ENCODE data around the gene TRAP1. TPM values are rescaled to one million over a fixed set of nuclear protein-coding genes. Genes with fewer than 3 reads are reported as not detected.
A peak's percentile ranks its signal among the peaks of the same experiment; 100 is the strongest.
"Not testable (repeated sequence)": the region's sequence is repeated elsewhere in the genome, so short reads cannot be mapped to it uniquely, and the experiment has no call there.

TRAP1 gene
- total RNA-seq, 3 donors from 2014 or later, result 44.8 to 69.5 (median 51.4) TPM

DNA sequence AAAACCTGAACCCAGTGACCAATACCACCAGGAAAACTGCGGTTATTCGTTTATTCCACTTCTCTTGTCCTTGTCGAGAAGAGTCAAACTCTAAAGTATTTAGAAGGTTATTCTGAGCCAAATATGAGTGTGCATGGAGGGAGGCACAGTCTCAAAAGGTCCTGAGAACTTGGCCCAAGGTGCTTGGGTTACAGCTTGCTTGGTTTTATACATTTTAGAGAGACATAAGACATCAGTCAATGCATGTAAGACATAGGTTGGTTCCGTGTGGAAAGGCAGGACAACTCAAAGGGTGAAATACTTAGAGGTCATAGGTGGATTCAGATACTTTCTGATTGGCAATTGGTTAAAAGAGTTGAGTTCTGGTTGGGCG lies 681 bp upstream of the TRAP1 start:
- H3K27me3 ChIP-seq, result no peaks in the 10 kb centered on the region
- peaks cover 0 to 9% of the 10 kb centered on the region in 2 donors for H3K4me1 ChIP-seq
- peak overlapping the region; percentile 84 to 92 for H3K27ac ChIP-seq
- TF ChIP-seq POLR2A (IDR thresholded peaks at IDR 0.05) (no peak), POLR2AphosphoS5 (IDR thresholded peaks at IDR 0.05) (no peak)
- TF ChIP-seq, protein P1, sequence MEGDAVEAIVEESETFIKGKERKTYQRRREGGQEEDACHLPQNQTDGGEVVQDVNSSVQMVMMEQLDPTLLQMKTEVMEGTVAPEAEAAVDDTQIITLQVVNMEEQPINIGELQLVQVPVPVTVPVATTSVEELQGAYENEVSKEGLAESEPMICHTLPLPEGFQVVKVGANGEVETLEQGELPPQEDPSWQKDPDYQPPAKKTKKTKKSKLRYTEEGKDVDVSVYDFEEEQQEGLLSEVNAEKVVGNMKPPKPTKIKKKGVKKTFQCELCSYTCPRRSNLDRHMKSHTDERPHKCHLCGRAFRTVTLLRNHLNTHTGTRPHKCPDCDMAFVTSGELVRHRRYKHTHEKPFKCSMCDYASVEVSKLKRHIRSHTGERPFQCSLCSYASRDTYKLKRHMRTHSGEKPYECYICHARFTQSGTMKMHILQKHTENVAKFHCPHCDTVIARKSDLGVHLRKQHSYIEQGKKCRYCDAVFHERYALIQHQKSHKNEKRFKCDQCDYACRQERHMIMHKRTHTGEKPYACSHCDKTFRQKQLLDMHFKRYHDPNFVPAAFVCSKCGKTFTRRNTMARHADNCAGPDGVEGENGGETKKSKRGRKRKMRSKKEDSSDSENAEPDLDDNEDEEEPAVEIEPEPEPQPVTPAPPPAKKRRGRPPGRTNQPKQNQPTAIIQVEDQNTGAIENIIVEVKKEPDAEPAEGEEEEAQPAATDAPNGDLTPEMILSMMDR (IDR thresholded peaks at IDR 0.05), result no peak
- DNase-seq (ENCODE audit: low spot score in 2 of 2), result no peak
- H3K36me3 ChIP-seq, result no peaks in the 10 kb centered on the region
- intact Hi-C loops (cut with DNase I; ENCODE audit: low total_unique reads), result no loop called here
- H3K4me3 ChIP-seq, result peak overlapping the region; percentile 63 to 84 (median 83)
- H3K9me3 ChIP-seq, result no peaks in the 10 kb centered on the region

DNA sequence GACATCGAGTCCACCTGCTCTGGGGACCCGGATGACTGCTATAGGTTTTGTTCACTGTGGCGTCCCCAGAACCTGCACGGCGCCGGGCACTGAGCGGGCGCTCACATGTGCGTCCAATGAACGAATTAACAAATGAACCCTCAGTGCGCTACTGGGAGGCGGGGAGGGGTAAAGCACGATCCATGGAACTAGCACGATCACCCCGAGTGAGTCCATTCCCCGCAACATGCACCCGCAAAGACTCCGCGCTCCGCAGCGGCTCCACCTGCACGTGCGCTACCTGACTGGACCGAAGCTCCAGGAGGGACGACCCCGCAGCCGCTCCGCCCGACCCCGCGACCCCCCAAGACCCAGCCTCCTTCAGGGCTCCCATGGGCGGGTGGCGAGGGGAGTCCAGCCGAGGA lies 491 bp downstream of the TRAP1 start:
- H3K27me3 ChIP-seq, result no peaks in the 10 kb centered on the region
- H3K36me3 ChIP-seq, result no peaks in the 10 kb centered on the region

DNA sequence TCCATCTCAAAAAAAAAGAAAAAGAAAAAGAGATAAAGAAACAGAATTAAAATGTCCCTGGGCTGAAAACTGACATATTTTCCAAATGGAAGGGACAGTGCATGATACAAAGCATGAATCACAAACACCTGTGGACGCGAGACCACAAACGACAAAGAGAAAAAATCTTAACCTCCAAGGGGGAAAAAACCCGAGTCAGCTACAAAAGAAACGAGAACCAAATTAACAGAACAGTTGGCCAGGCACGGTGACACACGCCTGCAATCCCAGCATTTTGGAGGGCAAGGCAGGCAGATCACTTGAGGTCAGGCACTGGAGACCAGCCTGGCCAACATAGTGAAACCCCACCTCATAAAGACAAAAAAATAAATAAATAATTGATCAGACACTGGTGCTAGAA lies 1.9 kb downstream of the TRAP1 start:
- Histone ChIP-seq H3K9me3 (no peaks in the 10 kb centered on the region), H3K4me1 (peaks cover 0 to 9% of the 10 kb centered on the region in 2 donors), H3K4me3 (no peak overlapping the region), H3K27ac (no peak overlapping the region), H3K27me3 (no peaks in the 10 kb centered on the region), H3K36me3 (no peaks in the 10 kb centered on the region)
- DNase-seq (ENCODE audit: low spot score in 2 of 2), result no peak
- TF ChIP-seq POLR2AphosphoS5 (IDR thresholded peaks at IDR 0.05) (no peak), POLR2A (IDR thresholded peaks at IDR 0.05) (no peak)
- TF ChIP-seq, protein P1 (IDR thresholded peaks at IDR 0.05), result no peak
- intact Hi-C loops (cut with DNase I; ENCODE audit: low total_unique reads), result no loop called here

More for the DNA sequence above, 491 bp downstream of the TRAP1 start:
- no peak for DNase-seq (ENCODE audit: low spot score in 2 of 2)
- Histone ChIP-seq H3K27ac (peak overlapping the region; percentile 84 to 92), H3K4me1 (peaks cover 0 to 9% of the 10 kb centered on the region in 2 donors), H3K4me3 (peak overlapping the region; percentile 63 to 84 (median 83)), H3K9me3 (no peaks in the 10 kb centered on the region)
- intact Hi-C loops (cut with DNase I; ENCODE audit: low total_unique reads), result no loop called here
- TF ChIP-seq POLR2AphosphoS5 (IDR thresholded peaks at IDR 0.05) (no peak), POLR2A (IDR thresholded peaks at IDR 0.05) (no peak)
- TF ChIP-seq, protein P1 (IDR thresholded peaks at IDR 0.05), result no peak

DNA sequence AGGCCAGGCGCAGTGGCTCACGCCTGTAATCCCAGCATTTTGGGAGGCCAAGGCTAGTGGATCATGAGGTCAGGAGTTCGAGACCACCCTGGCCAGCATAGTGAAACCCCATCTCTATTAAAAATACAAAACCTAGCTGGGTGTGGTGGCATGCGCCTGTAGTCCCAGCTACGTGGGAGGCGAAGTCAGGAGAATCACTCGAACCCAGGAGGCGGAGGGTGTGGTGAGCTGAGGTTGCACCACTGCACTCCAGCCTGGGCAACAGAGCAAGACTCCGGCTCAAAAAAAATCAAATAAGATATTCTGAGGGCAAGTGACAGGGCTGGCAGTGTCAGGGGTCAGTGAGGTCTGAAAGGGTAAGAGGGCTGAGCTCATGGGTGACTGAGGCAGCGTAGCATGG lies 2.9 kb downstream of the TRAP1 start:
- H3K27me3 ChIP-seq; H3K4me1 ChIP-seq; H3K36me3 ChIP-seq; intact Hi-C loops (cut with DNase I; ENCODE audit: low total_unique reads); H3K27ac ChIP-seq; H3K4me3 ChIP-seq; H3K9me3 ChIP-seq; DNase-seq (ENCODE audit: low spot score in 2 of 2): not testable (repeated sequence)

DNA sequence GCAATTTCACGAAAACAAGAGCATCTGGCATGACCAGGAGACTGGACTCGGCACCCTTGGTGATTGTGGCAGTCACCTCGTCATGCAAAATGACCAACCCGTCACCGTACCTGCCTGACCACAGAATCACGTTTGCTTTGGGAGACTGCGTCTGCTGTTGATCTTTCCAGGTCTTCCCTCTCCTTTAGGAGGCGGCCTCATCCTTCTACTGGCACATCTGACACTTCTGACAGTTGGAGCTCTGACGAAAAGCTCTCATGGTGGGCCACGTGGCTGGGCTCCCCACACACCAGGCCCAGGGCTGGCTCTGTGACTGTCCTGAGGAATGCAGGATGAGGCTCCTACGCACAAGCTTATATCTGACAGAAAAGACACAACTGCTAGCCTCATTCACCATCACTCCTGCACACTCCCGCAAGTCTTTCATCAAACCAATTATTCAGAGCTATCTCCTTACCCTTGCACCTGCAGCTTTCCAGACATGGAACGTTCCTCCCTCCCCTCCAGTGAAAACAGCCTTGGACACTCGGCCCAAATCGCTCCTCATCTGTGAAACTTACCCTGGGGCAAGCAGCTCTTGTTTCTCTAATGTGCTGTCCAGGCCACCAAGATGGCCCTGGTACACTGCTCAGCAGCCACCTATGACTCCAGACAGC lies 3.6 kb downstream of the TRAP1 start:
- TF ChIP-seq POLR2A (IDR thresholded peaks at IDR 0.05) (no peak), POLR2AphosphoS5 (IDR thresholded peaks at IDR 0.05) (no peak)
- TF ChIP-seq, protein P1 (IDR thresholded peaks at IDR 0.05), result no peak
- Histone ChIP-seq H3K9me3 (no peaks in the 10 kb centered on the region), H3K4me3 (no peak overlapping the region), H3K27ac (no peak overlapping the region), H3K36me3 (no peaks in the 10 kb centered on the region), H3K27me3 (no peaks in the 10 kb centered on the region), H3K4me1 (peaks cover 0 to 9% of the 10 kb centered on the region in 2 donors)
- no peak for DNase-seq (ENCODE audit: low spot score in 2 of 2)
- intact Hi-C loops (cut with DNase I; ENCODE audit: low total_unique reads), result no loop called here
